ENCODE measurements around the gene IQCH.
"Not testable (repeated sequence)": the region's sequence is repeated elsewhere in the genome, so short reads cannot be mapped to it uniquely, and the experiment has no call there.

Gene IQCH

GRCh38 chr15:67361100-67361499 lies 106.5 kb downstream of the IQCH start:
- DNase-seq: no peak

GRCh38 chr15:67363712-67364111 lies 109.1 kb downstream of the IQCH start:
- DNase-seq: not testable (repeated sequence)

- no peak for DNase-seq
These were observed 111.4 kb downstream of the IQCH start for GRCh38 chr15:67365994-67366393.

GRCh38 chr15:67366904-67367303 lies 112.3 kb downstream of the IQCH start:
- no peak for DNase-seq

GRCh38 chr15:67369359-67369998 lies 114.9 kb downstream of the IQCH start:
- no peak for DNase-seq

- DNase-seq: no peak
These were observed 115.8 kb downstream of the IQCH start for GRCh38 chr15:67370206-67370954.

- DNase-seq: no peak
These were observed 118.0 kb downstream of the IQCH start for GRCh38 chr15:67372543-67372942.

- DNase-seq: no peak
These were observed 118.5 kb downstream of the IQCH start for GRCh38 chr15:67372986-67373675.

GRCh38 chr15:67373971-67374370 lies 119.4 kb downstream of the IQCH start:
- no peak for DNase-seq

GRCh38 chr15:67379530-67379929 lies 124.9 kb downstream of the IQCH start:
- DNase-seq: no peak

- DNase-seq: no peak
These were observed 126.3 kb downstream of the IQCH start for GRCh38 chr15:67380921-67381320.

GRCh38 chr15:67381416-67382045 lies 126.9 kb downstream of the IQCH start:
- no peak for DNase-seq

- no peak for DNase-seq
These were observed 128.1 kb downstream of the IQCH start for GRCh38 chr15:67382723-67383122.

- DNase-seq: no peak
These were observed 129.3 kb downstream of the IQCH start for GRCh38 chr15:67383899-67384298.

- DNase-seq: no peak
These were observed 130.2 kb downstream of the IQCH start for GRCh38 chr15:67384761-67385160.

- no peak for DNase-seq
These were observed 131.4 kb downstream of the IQCH start for GRCh38 chr15:67385971-67386370.

- DNase-seq: no peak
These were observed 132.4 kb downstream of the IQCH start for GRCh38 chr15:67386947-67387346.

- no peak for DNase-seq
These were observed 135.4 kb downstream of the IQCH start for GRCh38 chr15:67389975-67390374.

- no peak for DNase-seq
These were observed 140.5 kb downstream of the IQCH start for GRCh38 chr15:67394873-67395639.

- no peak for DNase-seq
These were observed 141.5 kb downstream of the IQCH start for GRCh38 chr15:67396114-67396513.

- DNase-seq: no peak
These were observed 142.6 kb downstream of the IQCH start for GRCh38 chr15:67397139-67397538.

GRCh38 chr15:67399925-67400324 lies 145.3 kb downstream of the IQCH start:
- DNase-seq: no peak

- DNase-seq: no peak
These were observed 146.3 kb downstream of the IQCH start for GRCh38 chr15:67400890-67401289.
